ENCODE results near the gene KLHL30. TPM values are rescaled to one million over a fixed set of nuclear protein-coding genes. Genes with fewer than 3 reads are reported as not detected.

Gene KLHL30
- 58.4 TPM for total RNA-seq

DNA sequence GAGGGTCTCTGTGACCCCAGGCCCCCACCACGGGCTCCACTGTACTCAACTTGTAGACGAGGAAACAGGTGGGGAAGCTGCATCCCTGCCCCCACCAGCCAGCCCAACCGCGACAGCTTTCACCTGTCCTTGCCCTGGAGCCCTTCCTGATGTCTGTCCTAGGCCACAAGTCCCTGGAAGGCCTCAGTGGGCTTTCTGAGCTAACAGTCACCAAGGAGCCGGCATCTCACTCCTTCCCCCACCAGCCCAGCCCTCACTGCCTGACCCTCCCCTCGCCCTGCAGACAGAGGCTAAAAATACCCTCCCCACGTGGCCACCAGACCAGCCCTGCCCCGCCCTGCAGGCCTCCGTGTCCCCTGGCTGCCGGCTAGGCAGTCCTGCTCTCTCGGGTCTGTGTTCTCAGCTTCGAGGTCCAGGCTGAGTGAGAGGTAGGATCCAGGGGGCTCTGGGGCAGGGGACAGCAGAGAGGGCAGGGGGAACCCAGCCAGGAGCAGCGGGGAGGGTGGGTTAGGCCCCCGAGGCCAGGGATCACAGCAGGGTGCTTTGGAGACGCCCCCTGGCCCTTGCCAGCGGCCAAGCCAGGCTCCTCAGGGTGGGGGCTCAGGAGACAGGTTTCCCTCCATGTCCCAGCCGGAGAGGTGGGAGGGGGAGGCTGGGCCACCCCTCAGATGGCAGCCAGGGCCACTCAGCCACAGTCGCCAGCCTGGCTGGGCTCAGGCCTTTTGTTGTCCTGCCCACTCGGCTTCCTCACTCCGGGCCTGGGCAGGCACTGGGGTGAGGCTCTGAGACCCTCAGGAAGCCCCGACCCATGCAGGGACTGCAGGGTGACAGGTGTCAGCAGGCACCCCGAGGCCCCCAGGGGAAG, at the start of gene KLHL30:
KLHL30 (plus strand) TSS at position 338 of the 865 bp plus-strand sequence. CDS start 2,087 bp downstream, outside the sequence.
- peak; percentile 79 for DNase-seq

- no peak for DNase-seq
These were observed 47.6 kb upstream of the KLHL30 start for GRCh38 chr2:238090887-238091286.

DNA sequence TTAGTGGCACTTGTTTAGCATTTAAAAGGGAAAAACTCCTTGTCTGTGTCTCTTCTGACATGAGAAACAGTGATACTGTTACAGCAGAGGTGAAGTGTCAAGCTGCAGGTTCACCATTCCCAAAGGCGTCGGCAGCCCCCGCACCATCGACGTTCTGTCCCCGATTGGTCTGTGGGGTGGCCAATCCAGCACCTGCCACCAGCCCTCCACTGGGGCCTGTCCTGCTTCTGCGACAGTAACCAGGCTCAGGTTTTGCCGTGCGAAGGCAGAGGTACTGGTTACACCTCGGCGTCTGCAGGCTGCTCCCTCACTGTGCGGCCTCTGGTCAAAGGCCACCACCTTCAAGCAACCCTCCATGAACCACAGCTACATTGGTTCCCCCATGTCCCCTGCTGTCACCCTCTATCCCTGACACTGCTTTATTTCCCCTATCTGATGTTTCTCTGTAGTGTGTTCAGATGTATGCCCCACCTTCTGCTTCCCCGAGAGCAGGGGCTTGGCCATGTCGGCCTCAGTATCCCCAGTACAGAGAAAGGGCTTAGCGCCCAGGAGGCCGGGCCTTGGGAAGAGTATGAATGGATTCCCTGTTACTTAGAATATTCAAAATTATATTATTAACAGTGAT, 46.9 kb upstream of the KLHL30 start:
- DNase-seq, result no peak

DNA sequence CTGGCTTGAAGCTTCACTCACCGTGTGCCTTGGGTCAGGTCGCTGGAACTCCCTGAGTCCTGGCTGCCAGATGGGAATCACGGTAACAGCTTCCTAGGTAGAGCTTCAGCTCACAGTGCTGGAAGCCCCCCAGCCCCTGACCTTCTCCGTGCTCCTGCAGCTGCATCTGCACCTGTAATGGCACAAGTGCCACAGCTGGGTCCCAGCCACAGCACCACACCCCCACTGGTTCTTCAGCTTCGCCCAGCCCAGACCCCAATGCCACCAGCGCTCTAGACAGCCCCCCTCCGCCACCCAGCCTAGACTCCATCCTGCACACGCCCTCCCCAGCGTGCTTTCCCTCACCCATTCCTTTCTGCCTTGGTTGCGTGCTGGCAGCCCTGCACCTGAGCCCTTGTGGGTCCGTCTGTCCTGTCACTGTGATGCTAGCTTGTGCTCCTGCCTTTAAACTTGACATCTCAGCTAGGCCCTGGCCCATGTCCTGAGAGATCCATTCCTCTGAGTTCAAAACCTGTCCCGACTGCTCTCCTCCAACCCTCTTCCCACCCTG, 45.9 kb upstream of the KLHL30 start:
- DNase-seq, result no peak

DNA sequence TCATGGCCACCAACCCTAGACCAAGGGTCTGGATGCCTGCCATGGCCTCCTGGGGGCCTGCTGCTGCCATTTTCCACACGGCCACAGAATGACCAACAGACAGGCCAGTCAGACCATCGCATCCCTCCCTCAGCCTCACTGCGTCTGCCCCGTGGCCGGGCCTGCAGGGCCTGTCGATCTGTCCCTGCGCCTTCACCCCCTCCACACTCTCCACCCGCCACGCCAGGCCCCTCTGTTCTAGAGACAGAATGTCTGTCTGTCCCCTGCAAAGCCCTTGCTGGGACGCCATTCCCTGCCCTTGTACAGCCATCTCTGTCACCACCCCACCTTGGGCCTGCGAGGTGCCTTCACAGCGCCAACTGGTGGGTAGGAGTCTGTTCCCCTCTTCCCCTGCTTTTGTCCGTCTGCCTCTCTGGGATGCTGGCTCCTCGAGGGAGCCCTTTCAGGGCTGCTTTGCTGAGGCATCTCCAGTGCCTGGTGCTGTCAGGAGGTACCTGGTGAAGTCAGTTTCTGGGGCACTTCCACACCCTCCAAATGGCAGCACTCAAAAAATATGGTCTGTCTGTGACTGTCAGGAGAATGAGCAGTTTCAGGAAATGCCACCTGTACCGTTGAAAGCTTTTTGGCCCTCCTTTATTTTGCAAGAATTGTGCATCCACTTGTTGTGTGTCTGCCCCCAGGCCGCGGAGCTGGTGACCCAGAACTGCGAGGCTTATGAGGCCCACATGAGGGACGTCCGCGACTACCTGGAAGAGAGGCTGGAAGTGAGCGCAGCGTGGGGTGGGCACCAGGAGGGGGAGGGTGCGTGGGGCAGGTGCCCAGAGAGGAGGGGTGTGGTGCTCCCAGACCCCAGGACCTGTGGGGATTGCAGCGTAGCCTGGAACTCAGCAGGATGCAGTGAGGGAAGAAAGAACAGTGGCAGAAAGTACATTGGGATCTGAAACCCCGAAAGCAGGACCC, 45.0 kb upstream of the KLHL30 start:
- DNase-seq, result no peak

DNA sequence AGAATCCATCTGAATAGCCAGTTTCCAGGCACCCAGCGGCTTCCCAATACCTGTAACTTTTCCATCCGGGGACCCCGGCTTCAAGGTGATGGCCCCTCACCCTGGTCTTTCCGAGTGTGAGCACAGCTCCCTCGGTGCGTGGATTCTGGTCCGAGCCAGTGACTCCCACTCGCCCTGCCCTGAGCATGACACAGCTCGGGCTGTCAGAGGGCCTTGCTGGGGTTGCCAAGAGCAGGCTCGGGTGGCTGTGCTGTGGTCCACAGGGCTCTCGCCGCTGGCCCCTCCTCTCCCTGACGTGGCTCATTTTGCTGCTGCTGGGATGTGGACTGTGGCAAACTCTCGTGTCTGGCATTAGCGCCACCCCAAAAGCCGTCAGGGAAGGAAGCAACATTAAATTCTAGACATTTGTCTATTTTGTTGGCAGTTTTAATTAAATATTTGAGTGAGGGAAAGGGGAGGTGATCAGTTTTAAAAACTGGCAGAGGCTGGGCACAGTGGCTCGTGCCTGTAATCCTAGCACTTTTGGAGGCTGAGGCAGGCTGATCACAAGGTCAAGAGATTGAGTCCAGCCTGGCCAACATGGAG, 43.9 kb upstream of the KLHL30 start:
- no peak for DNase-seq

GRCh38 chr2:238095143-238095542, 43.3 kb upstream of the KLHL30 start:
- DNase-seq, result no peak

GRCh38 chr2:238096311-238097011, 42.0 kb upstream of the KLHL30 start:
- no peak for DNase-seq

GRCh38 chr2:238097201-238097987, 41.1 kb upstream of the KLHL30 start:
- no peak for DNase-seq

DNA sequence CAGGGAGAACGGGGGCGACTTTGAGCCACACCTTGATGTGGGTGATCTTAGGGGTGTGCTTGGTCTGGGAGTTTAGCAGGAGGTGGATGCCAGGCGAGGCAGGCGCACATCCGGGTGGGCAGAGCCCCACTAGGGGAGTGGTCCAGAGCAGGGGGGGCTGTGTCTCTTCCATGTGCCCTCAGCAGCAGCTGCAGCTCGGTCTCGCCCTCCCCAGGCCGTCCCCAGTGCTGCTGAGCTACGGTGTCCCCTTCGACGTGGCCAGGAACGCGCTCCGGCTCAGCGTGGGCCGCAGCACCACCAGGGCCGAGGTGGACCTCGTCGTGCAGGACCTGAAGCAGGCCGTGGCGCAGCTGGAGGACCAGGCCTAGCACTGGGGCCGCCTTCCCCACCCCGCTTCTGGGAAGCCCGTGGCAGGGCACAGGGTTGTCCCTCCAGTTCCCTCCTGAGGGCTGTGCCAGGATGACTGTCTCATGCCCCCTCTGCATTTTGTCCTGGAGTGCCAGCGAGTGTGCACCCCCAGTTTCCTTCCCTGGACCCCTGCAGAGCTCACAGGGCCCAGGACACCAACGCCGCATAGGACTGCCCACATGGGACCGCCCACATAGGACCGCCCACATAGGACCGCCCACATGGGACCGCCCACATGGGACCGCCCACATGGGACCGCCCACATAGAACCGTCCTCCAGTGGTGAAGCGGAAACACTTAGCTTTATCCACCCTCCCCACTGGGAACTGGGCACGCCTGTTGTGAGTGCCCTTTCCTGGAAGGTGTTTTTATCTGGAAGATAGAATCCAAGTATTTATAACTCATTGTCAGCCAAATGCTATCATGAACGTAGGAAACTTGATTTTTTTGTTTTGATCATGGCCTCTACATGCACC, 40.2 kb upstream of the KLHL30 start:
- peak; percentile 20 for DNase-seq

DNA sequence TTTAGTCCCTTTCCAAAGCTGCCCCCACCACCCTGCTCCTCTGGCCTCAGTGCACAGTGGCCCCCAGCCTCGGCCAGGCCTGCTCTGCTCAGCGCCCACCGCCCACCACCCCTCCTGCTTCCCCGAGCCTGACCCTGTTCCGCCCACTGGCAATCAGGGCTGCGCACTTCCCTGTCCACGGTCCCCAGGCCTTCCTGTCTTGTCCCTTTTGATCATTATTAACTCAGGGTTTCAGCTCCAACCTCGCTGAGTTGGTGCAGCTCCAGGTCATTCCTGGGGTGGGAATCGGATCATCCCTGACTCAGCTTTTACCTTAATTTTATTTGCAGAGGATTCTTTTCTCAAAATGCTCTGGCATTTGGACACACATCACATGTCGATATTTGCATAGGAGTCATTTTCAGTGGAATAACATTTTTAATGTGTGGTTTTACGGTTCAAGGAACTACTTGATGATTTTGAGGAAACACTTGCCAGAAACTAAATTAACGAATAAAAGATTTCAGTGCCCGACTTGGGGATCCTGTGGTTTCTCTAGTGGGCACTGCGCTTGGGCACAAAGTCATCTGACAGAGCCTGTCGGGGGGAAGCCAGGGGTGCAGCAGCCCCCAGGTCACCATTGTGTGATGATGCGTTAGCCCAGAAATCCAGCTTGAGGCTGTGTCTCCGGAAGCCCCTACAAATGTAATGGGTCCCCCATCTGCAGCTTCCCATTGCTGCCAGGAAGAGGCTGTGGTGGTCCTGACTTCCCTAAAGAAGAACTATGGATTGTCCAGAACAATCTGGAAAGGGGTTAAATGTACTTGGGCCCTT, 39.4 kb upstream of the KLHL30 start:
- DNase-seq, result no peak

GRCh38 chr2:238099714-238100048, 38.8 kb upstream of the KLHL30 start:
- no peak for DNase-seq

DNA sequence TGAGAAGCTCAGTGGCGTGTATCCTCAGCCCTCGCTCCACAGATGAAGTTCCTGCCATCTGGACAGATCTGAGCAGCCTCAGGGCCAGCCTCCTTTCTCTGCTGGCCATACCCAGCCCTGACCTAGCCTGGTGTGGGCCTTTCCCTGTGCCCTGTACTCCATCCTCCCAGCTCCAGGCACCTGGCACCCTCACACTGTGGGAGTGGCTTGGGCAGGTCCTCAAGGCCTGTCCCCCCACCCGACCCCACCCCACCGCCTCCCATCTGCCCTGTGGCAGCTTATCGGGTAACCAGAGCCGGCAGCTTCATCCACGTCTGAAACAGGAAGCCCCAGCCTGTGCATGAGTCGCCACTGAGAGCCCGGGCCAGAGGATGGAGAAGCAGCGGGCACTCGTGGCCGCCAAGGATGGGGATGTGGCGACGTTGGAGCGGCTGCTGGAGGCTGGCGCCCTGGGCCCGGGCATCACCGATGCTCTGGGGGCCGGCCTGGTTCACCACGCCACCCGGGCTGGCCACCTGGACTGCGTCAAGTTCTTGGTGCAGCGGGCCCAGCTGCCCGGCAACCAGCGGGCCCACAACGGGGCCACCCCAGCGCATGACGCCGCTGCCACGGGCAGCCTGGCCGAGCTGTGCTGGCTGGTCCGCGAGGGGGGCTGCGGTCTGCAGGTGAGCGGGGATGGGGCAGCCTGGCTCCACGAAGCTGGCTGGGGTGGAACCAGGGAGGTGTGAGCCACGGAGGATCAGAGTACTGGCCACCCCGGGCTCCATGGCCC, 38.2 kb upstream of the KLHL30 start, which contains the start of gene ESPNL:
ESPNL (plus strand) TSS at position 292 of the 772 bp plus-strand sequence; CDS start at position 372, 80 bp downstream.
- no peak for DNase-seq

GRCh38 chr2:238100821-238101771, 37.4 kb upstream of the KLHL30 start:
- DNase-seq, result no peak

DNA sequence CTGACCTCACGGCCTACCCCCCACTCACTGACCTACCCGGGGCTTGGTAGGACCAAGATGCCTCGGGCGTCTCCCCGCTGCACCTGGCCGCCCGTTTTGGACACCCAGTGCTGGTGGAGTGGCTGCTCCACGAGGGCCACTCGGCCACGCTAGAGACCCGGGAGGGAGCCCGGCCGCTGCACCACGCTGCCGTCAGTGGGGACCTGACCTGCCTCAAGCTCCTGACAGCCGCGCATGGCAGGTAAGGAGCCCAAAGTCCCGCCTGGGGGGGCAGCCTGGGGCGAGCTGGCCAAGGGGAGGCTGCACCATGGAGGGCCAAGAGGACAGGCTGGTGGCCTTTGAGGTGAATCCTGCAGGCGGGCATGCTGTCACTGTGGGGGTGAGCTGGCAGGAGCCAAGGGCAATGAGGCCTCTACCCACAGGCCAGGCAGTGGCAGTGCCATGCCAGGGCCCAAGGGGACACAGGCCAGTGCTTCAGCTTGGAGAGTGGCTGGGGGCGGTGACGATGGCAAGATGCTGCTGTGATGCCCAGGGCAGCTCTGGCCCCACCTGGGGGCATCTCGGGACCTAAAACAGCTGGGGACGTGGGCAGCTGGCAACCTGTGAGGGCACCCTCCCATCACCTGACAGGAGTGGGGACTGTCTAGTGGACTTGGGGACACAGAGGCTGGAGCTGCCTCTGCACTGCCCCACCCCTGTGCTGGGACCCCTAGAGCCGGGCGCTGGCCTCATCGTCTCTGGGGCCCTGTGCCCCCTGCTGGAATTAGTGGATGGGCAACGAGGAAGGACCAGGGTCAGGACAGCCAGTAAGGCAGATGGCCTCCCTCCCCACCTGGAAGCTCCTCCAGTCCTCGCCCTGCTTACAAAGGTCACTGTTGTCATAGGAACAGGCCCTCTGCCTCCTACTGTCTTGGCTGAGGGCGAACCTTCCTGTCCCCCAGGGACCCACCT, 36.3 kb upstream of the KLHL30 start:
- no peak for DNase-seq
